ENCODE data around the gene ATPAF2.

- TF ChIP-seq CTCF (IDR thresholded peaks at IDR 0.05) (no peak), POLR2A (IDR thresholded peaks at IDR 0.05) (no peak)
Observed at GRCh38 chr17:18079543-18079942, 40.6 kb upstream of the ATPAF2 start.
